Measurements from ENCODE around the gene FOXO4.

FOXO4 gene

DNA sequence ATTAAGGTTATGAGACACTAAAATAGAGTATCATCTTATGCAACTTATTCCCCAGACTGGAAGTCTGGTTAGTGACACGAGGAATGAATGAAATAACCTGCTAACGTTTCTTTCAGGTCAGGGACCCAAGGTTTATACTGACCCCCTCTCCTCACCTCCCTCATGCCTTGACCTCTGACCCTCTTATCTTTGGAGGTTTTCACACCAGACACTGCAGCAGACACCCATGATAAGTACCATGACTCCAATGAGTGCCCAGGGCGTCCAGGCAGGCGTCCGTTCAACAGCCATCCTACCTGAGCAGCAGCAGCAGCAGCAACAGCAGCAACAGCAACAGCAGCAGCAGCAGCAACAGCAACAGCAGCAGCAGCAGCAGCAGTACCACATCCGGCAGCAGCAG lies 44.8 kb downstream of the FOXO4 start:
- DNase-seq = no peak

DNA sequence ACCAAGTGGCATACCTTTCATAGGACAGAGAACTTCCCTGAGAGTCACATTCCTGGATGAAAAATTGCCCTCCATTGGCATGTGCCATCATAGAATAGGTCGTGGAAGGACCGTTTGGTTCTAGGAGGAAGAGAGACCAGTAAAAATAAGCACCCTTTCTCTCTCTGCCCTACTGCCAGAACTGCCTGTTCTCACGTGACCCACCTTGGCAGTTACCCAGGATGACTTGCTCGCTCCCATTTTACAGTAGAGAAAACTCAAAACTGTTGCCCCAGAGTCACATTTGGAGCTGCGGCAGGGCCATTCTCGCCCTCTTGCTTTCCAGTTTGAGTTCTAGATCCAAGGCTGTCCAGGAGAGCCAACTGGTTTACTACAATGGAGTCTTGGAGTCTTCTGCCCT lies 47.9 kb downstream of the FOXO4 start:
- peak in 43 of 58 donors; percentile 1 to 60 (median 15) for DNase-seq

DNA sequence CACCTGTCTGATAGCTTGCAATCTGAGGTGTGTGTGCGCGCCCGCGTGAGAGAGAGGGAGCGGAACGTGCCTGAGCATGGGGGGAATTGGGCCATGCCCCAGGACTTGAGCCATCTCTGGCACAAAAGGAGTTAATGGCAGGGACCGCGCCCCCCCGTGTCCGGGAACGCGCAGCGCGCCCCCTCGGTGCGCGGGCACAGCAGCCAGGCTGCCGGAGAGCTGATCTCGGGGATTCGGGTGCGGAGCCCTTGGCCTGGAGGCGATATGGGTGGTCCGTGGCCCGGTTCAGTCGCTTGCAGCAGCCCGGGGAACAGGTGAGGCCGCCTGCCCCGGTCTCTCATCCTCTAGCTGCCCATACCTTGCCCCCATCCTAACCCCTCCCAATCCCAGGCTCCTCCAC lies 49.0 kb downstream of the FOXO4 start, which contains the start of gene NLGN3:
Gene NLGN3 (plus strand): TSS at position 191 of the 400 bp plus-strand sequence. CDS start 2,909 bp downstream, outside the sequence.
- DNase-seq = peak in 46 of 58 donors; percentile 1 to 58 (median 34)

GRCh38 chrX:71147496-71148277 lies 52.0 kb downstream of the FOXO4 start:
- peak in 22 of 58 donors; percentile 3 to 41 (median 14) for DNase-seq

- no peak for DNase-seq
Measured at GRCh38 chrX:71148278-71148663, 52.6 kb downstream of the FOXO4 start.

DNA sequence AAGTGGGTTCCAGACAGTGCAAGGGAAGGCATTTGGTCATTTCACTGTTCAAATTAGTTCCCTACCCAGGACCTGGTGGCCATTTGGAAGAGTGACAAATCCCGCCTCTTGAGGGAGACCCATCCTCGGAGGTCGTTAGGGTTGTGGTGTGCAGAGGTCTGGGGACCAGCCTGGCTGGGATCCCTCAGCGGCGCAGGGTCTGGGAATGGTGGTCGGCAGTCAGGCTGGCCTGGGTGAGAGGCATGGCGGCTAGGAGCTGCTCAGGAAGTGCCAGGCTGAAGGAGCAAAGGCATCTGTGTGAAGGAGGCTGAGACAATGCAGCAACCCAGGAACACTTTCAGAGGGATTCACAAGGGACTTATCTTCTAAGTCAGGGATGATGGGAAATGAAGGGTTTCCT lies 55.7 kb downstream of the FOXO4 start:
- no peak for DNase-seq

All from anterior cingulate cortex (tissue), 58 donors.